T-helper 17 cell (primary cell): ENCODE measurements around the gene MUC6. TPM values are rescaled to one million over a fixed set of nuclear protein-coding genes. Genes with fewer than 3 reads are reported as not detected.

Experiments
- ATAC-seq: fragments of 150-1000 bp; cut with Tn5 transposase; 2 replicates; pipeline ENCODE4 v1.10.0; 2021; ENCODE audit warnings: mild to moderate bottlenecking, moderate library complexity
- DNase-seq, 3 donors: peaks; one replicate each; pipeline versions ENCODE4 v3.0.0 to v3.0.0-alpha.2; 2020 to 2021
- H3K9me3 ChIP-seq: one replicate; pipeline ENCODE4 v1.7.0; 2013; ENCODE audit warnings: low read length, mild to moderate bottlenecking; ENCODE audit not compliant: control insufficient read depth, poor library complexity, severe bottlenecking
- H3K27ac Mint-ChIP-seq: one replicate; pipeline ENCODE4 v1.8.0; 2022; ENCODE audit warnings: mild to moderate bottlenecking, moderate library complexity, mixed read lengths
- H3K27me3 Mint-ChIP-seq: one replicate; pipeline ENCODE4 v1.8.0; 2022; ENCODE audit warnings: mixed read lengths
- H3K36me3 Mint-ChIP-seq: one replicate; pipeline ENCODE4 v1.8.0; 2022; ENCODE audit warnings: low read depth, mixed read lengths
- H3K4me1 Mint-ChIP-seq: one replicate; pipeline ENCODE4 v1.8.0; 2022; ENCODE audit warnings: mild to moderate bottlenecking, mixed read lengths
- H3K4me3 Mint-ChIP-seq: one replicate; pipeline ENCODE4 v1.8.0; 2022; ENCODE audit warnings: mild to moderate bottlenecking, moderate library complexity, mixed read lengths
- total RNA-seq, 4 donors: library from RNA in 2 of 4; stranded (reverse) in 2 of 4; gene quantifications; one replicate each; pipeline ENCODE4 v1.2.3 and lab custom pipeline; 2022 to 2026

Gene MUC6
- total RNA-seq, 2 donors from 2014 or later, result not detected

GRCh38 chr11:1077033-1077416, 40.5 kb upstream of the MUC6 start:
- no peak overlapping the region for H3K27ac Mint-ChIP-seq
- peaks cover 4% of the 10 kb centered on the region for H3K27me3 Mint-ChIP-seq
- H3K9me3 ChIP-seq, result no peaks in the 10 kb centered on the region
- ATAC-seq (no peak), DNase-seq (peak in 2 of 3 donors; percentile 1 to 8)
- H3K4me3 Mint-ChIP-seq, result no peak overlapping the region
- no peaks in the 10 kb centered on the region for H3K4me1 Mint-ChIP-seq
- H3K36me3 Mint-ChIP-seq, result no peaks in the 10 kb centered on the region

- ATAC-seq (no peak), DNase-seq (peak in 1 of 3 donors; percentile 2)
- H3K27ac Mint-ChIP-seq, result no peak overlapping the region
- H3K4me1 Mint-ChIP-seq, result peaks cover 2% of the 10 kb centered on the region
- H3K36me3 Mint-ChIP-seq, result no peaks in the 10 kb centered on the region
- peaks cover 7% of the 10 kb centered on the region for H3K27me3 Mint-ChIP-seq
- no peak overlapping the region for H3K4me3 Mint-ChIP-seq
- H3K9me3 ChIP-seq, result no peaks in the 10 kb centered on the region
Measured at GRCh38 chr11:1076061-1076665, 39.6 kb upstream of the MUC6 start.

- Mint-ChIP-seq H3K4me1 (peaks cover 2% of the 10 kb centered on the region), H3K36me3 (no peaks in the 10 kb centered on the region), H3K4me3 (no peak overlapping the region), H3K27me3 (peaks cover 13% of the 10 kb centered on the region), H3K27ac (no peak overlapping the region)
- no peak for ATAC-seq
- DNase-seq, result peak in 2 of 3 donors; percentile 0 to 8
- H3K9me3 ChIP-seq, result no peaks in the 10 kb centered on the region
Measured at GRCh38 chr11:1075341-1075911, 38.9 kb upstream of the MUC6 start.

- H3K9me3 ChIP-seq, result no peaks in the 10 kb centered on the region
- no peak within 1 kb of the TSS for H3K27ac Mint-ChIP-seq
- DNase-seq (peak in 2 of 3 donors; percentile 3 to 10), ATAC-seq (no peak)
- no peaks in the 10 kb centered on the region for H3K36me3 Mint-ChIP-seq
- peaks cover 13% of the 10 kb centered on the region for H3K27me3 Mint-ChIP-seq
- no peak within 1 kb of the TSS for H3K4me3 Mint-ChIP-seq
- peaks cover 2% of the 10 kb centered on the region for H3K4me1 Mint-ChIP-seq
Measured at GRCh38 chr11:1074244-1075221, 38.0 kb upstream of the MUC6 start, which contains the start of gene MUC2. Gene MUC2 (plus strand): TSS chr11:1074874.

GRCh38 chr11:1073851-1074243, 37.3 kb upstream of the MUC6 start:
- Mint-ChIP-seq H3K4me1 (peaks cover 2% of the 10 kb centered on the region), H3K27ac (no peak overlapping the region), H3K36me3 (no peaks in the 10 kb centered on the region), H3K27me3 (peaks cover 13% of the 10 kb centered on the region), H3K4me3 (no peak overlapping the region)
- DNase-seq (peak in 1 of 3 donors; percentile 1), ATAC-seq (no peak)
- H3K9me3 ChIP-seq, result no peaks in the 10 kb centered on the region

GRCh38 chr11:1073261-1073724, 36.8 kb upstream of the MUC6 start:
- ATAC-seq (no peak), DNase-seq (peak in 2 of 3 donors; percentile 2 to 7)
- Mint-ChIP-seq H3K4me3 (no peak overlapping the region), H3K4me1 (peaks cover 2% of the 10 kb centered on the region), H3K27ac (no peak overlapping the region), H3K27me3 (peaks cover 13% of the 10 kb centered on the region), H3K36me3 (no peaks in the 10 kb centered on the region)
- H3K9me3 ChIP-seq, result no peaks in the 10 kb centered on the region

GRCh38 chr11:1072821-1073231, 36.3 kb upstream of the MUC6 start:
- peaks cover 2% of the 10 kb centered on the region for H3K4me1 Mint-ChIP-seq

GRCh38 chr11:1072116-1072820, 35.8 kb upstream of the MUC6 start:
- H3K27ac Mint-ChIP-seq, result no peak overlapping the region
- DNase-seq (peak in 2 of 3 donors; percentile 1 to 4), ATAC-seq (no peak)
- peaks cover 19% of the 10 kb centered on the region for H3K27me3 Mint-ChIP-seq
- H3K4me3 Mint-ChIP-seq, result no peak overlapping the region
- H3K4me1 Mint-ChIP-seq, result peaks cover 2% of the 10 kb centered on the region
- H3K9me3 ChIP-seq, result no peaks in the 10 kb centered on the region
- no peaks in the 10 kb centered on the region for H3K36me3 Mint-ChIP-seq

More at GRCh38 chr11:1072821-1073231, 36.3 kb upstream of the MUC6 start:
- no peaks in the 10 kb centered on the region for H3K9me3 ChIP-seq
- H3K4me3 Mint-ChIP-seq, result no peak overlapping the region
- DNase-seq (peak in 1 of 3 donors; percentile 2), ATAC-seq (no peak)
- H3K27me3 Mint-ChIP-seq, result peaks cover 15% of the 10 kb centered on the region
- H3K27ac Mint-ChIP-seq, result no peak overlapping the region
- H3K36me3 Mint-ChIP-seq, result no peaks in the 10 kb centered on the region

- peaks cover 2% of the 10 kb centered on the region for H3K4me1 Mint-ChIP-seq
- no peaks in the 10 kb centered on the region for H3K9me3 ChIP-seq
- H3K4me3 Mint-ChIP-seq, result no peak overlapping the region
- H3K36me3 Mint-ChIP-seq, result no peaks in the 10 kb centered on the region
- H3K27me3 Mint-ChIP-seq, result peaks cover 19% of the 10 kb centered on the region
- H3K27ac Mint-ChIP-seq, result no peak overlapping the region
- DNase-seq, result peak in 1 of 3 donors; percentile 2
- no peak for ATAC-seq
Measured at GRCh38 chr11:1071571-1072115, 35.1 kb upstream of the MUC6 start.

- H3K9me3 ChIP-seq, result no peaks in the 10 kb centered on the region
- H3K4me1 Mint-ChIP-seq, result peaks cover 2% of the 10 kb centered on the region
- no peaks in the 10 kb centered on the region for H3K36me3 Mint-ChIP-seq
- H3K4me3 Mint-ChIP-seq, result no peak overlapping the region
- H3K27me3 Mint-ChIP-seq, result peaks cover 21% of the 10 kb centered on the region
- DNase-seq (peak in 1 of 3 donors; percentile 2), ATAC-seq (no peak)
- H3K27ac Mint-ChIP-seq, result no peak overlapping the region
Measured at GRCh38 chr11:1070594-1071462, 34.3 kb upstream of the MUC6 start.

- Mint-ChIP-seq H3K4me3 (no peak overlapping the region), H3K36me3 (no peaks in the 10 kb centered on the region), H3K4me1 (peaks cover 2% of the 10 kb centered on the region), H3K27ac (no peak overlapping the region), H3K27me3 (peaks cover 22% of the 10 kb centered on the region)
- no peak for DNase-seq
- no peaks in the 10 kb centered on the region for H3K9me3 ChIP-seq
- no peak for ATAC-seq
Measured at GRCh38 chr11:1069740-1070139, 33.2 kb upstream of the MUC6 start.
